Mesenchymal stem cell (in vitro differentiated cells and primary cell): Measurements from ENCODE around the gene CUL2.

Experiments
- DNase-seq: peaks from one replicate; pipeline ENCODE4 v3.0.0-alpha.2; 2013
- H2AFZ ChIP-seq: one replicate; pipeline ENCODE4 v1.6.1; 2013; ENCODE audit warnings: low read depth, mild to moderate bottlenecking, control low read depth, inconsistent platforms, low read length, moderate library complexity
- H2AK5ac ChIP-seq: 2 replicates; pipeline ENCODE4 v1.6.1; 2013; ENCODE audit warnings: low read length, moderate library complexity, mild to moderate bottlenecking, inconsistent platforms; ENCODE audit not compliant: severe bottlenecking
- H2BK120ac ChIP-seq: one replicate; pipeline ENCODE4 v1.6.1; 2013; ENCODE audit warnings: low read depth, mild to moderate bottlenecking, inconsistent platforms, low read length, moderate library complexity
- H2BK12ac ChIP-seq, 2 experiments: one replicate each; pipeline ENCODE4 v1.6.1; 2013; ENCODE audit warnings: inconsistent platforms in 2 of 2, low read length in 2 of 2, mild to moderate bottlenecking in 2 of 2, moderate library complexity in 2 of 2, control low read depth in 1 of 2
- H2BK15ac ChIP-seq: one replicate; pipeline ENCODE4 v1.6.1; 2013; ENCODE audit warnings: mild to moderate bottlenecking, low read depth, inconsistent platforms; ENCODE audit not compliant: poor library complexity, severe bottlenecking
- H2BK5ac ChIP-seq: 2 replicates; pipeline ENCODE4 v1.6.1; 2013; ENCODE audit warnings: low read depth, mild to moderate bottlenecking, low read length, control low read depth, inconsistent platforms; ENCODE audit not compliant: poor library complexity, severe bottlenecking
- H3K14ac ChIP-seq, 2 experiments: one replicate each; pipeline ENCODE4 v1.6.1; 2013; ENCODE audit warnings: inconsistent platforms in 2 of 2, low read length in 2 of 2, control low read depth in 1 of 2, mild to moderate bottlenecking in 1 of 2, moderate library complexity in 1 of 2
- H3K18ac ChIP-seq, 2 experiments: one replicate each; pipeline ENCODE4 v1.6.1; 2013; ENCODE audit warnings: inconsistent platforms in 2 of 2, low read length in 2 of 2, control low read depth in 1 of 2, low read depth in 1 of 2, mild to moderate bottlenecking in 1 of 2
- H3K23ac ChIP-seq, 2 experiments: one replicate each; pipeline ENCODE4 v1.6.1; 2013; ENCODE audit warnings: inconsistent platforms in 2 of 2, low read length in 2 of 2, mild to moderate bottlenecking in 2 of 2, moderate library complexity in 2 of 2, control low read depth in 1 of 2
- H3K27ac ChIP-seq: 2 replicates; pipeline ENCODE4 v1.5.1; 2013; ENCODE audit warnings: mild to moderate bottlenecking, moderate library complexity, low read length, control low read depth, inconsistent platforms; ENCODE audit not compliant: poor library complexity, severe bottlenecking
- H3K27me3 ChIP-seq, 2 experiments: 2 replicates each; pipeline versions ENCODE4 v1.6.1 to v1.7.0; 2013; ENCODE audit warnings: low read length in 2 of 2, mild to moderate bottlenecking in 2 of 2, moderate library complexity in 2 of 2, control low read depth in 1 of 2, inconsistent platforms in 1 of 2; ENCODE audit not compliant: control insufficient read depth in 1 of 2, insufficient read depth in 1 of 2
- H3K36me3 ChIP-seq, 2 experiments: 2 replicates each; pipeline versions ENCODE4 v1.6.1 to v1.7.0; 2013; ENCODE audit warnings: low read length in 2 of 2, control low read depth in 1 of 2, inconsistent platforms in 1 of 2, low read depth in 1 of 2, mild to moderate bottlenecking in 1 of 2; ENCODE audit not compliant: insufficient read depth in 2 of 2, control insufficient read depth in 1 of 2
- H3K4ac ChIP-seq, 2 experiments: one replicate each; pipeline ENCODE4 v1.6.1; 2013; ENCODE audit warnings: inconsistent platforms in 2 of 2, low read length in 2 of 2, mild to moderate bottlenecking in 2 of 2, moderate library complexity in 2 of 2, control low read depth in 1 of 2, low read depth in 1 of 2
- H3K4me1 ChIP-seq: 2 replicates; pipeline ENCODE4 v1.6.1; 2013; ENCODE audit warnings: low read depth, low read length, control low read depth; ENCODE audit not compliant: control insufficient read depth, insufficient read depth
- H3K4me2 ChIP-seq: 2 replicates; pipeline ENCODE4 v1.6.1; 2013; ENCODE audit warnings: low read length, mild to moderate bottlenecking, inconsistent platforms; ENCODE audit not compliant: poor library complexity, severe bottlenecking
- H3K4me3 ChIP-seq, 2 experiments: 2 replicates each; pipeline versions ENCODE4 v1.5.1 to v1.7.0; 2013; ENCODE audit warnings: low read length in 2 of 2, mild to moderate bottlenecking in 2 of 2, control low read depth in 1 of 2, low read depth in 1 of 2; ENCODE audit not compliant: insufficient read depth in 1 of 2
- H3K79me1 ChIP-seq: replicated peaks from 2 replicates; pipeline ENCODE4 v1.6.1; 2013; ENCODE audit warnings: mild to moderate bottlenecking, control low read depth, low read length, inconsistent platforms; ENCODE audit not compliant: poor library complexity, severe bottlenecking
- H3K9ac ChIP-seq: 2 replicates; pipeline ENCODE4 v1.7.0; 2013; ENCODE audit warnings: mild to moderate bottlenecking, low read length, moderate library complexity
- H3K9me3 ChIP-seq: 2 replicates; pipeline ENCODE4 v1.7.0; 2013; ENCODE audit warnings: mild to moderate bottlenecking, low read length; ENCODE audit not compliant: control insufficient read depth
- H4K8ac ChIP-seq: one replicate; pipeline ENCODE4 v1.6.1; 2013; ENCODE audit warnings: inconsistent platforms, mild to moderate bottlenecking, low read length, moderate library complexity
- H4K91ac ChIP-seq: one replicate; pipeline ENCODE4 v1.6.1; 2013; ENCODE audit warnings: mild to moderate bottlenecking, low read length, inconsistent platforms
- WGBS: methylation state at CpG from one replicate; pipeline ENCODE4 v1.1.7; 2013; ENCODE audit warnings: mixed read lengths; 5-methylcytosine and 5-hydroxymethylcytosine counted together

CUL2 gene

DNA sequence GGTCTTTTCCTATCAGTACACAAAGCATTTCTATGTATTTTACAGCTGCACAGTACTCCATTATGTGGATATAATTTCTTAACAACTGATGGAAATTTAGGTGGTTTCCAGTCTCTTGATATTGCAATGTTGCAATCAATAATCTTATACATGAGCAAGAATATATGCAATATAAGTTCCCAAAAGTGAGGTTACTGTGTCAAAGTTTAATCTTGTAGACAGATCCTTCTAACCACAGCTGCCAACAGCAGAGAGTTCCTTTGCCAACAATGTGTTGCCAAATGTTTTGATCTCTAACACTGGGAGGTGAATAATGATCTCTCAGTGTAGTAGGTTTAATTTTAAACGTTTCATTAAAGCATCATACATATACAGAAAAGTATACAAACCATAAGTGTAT, 54.5 kb downstream of the CUL2 start:
- H2BK5ac ChIP-seq = no peak overlapping the region

DNA sequence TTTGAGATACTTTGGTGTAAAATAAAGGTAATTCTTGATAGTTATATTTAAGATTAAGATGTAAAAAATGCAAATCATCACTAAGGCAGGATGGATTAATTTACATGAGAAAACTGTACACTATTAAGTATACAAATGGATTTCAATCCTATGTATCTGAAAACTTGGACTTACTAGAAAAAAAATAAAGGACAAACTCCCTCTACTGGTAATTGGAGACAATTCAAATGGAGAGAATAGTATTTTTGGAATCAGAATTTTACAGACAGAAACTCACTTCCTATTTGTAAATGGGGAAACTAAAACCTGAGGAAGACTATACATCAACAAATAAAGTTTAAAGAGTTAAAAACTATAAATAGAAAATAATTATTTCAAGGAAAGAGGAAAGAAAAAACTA, 62.6 kb downstream of the CUL2 start:
- H2AK5ac ChIP-seq = no peak overlapping the region
- H3K79me1 ChIP-seq = peaks cover 4% of the 10 kb centered on the region
- no peak overlapping the region for H2BK5ac ChIP-seq
- no peak overlapping the region for H3K23ac ChIP-seq
- H2AFZ ChIP-seq = no peak overlapping the region
- no peak overlapping the region for H2BK12ac ChIP-seq
- H3K4me1 ChIP-seq = no peaks in the 10 kb centered on the region
- no peak overlapping the region for H3K27ac ChIP-seq
- H2BK120ac ChIP-seq = no peak overlapping the region
- H3K9ac ChIP-seq = no peak overlapping the region
- no peak overlapping the region for H3K18ac ChIP-seq
- H3K36me3 ChIP-seq = peaks cover 18 to 74% of the 10 kb centered on the region in 2 experiments
- peak; percentile 53 for DNase-seq
- no peak overlapping the region for H4K91ac ChIP-seq
- H2BK15ac ChIP-seq = no peak overlapping the region
- H3K4ac ChIP-seq = no peak overlapping the region
- H4K8ac ChIP-seq = no peak overlapping the region
- H3K4me2 ChIP-seq = no peak overlapping the region
- no peaks in the 10 kb centered on the region for H3K9me3 ChIP-seq
- no peaks in the 10 kb centered on the region for H3K27me3 ChIP-seq
- no peak overlapping the region for H3K14ac ChIP-seq
- H3K4me3 ChIP-seq = no peak overlapping the region

More for the DNA sequence above, 54.5 kb downstream of the CUL2 start:
- H3K23ac ChIP-seq = no peak overlapping the region
- no peak overlapping the region for H3K4ac ChIP-seq
- peaks cover 3% of the 10 kb centered on the region for H3K4me1 ChIP-seq
- no peak overlapping the region for H2BK12ac ChIP-seq
- no peak overlapping the region for H2BK15ac ChIP-seq
- no peak overlapping the region for H2AK5ac ChIP-seq
- no peak overlapping the region for H3K9ac ChIP-seq
- H3K4me3 ChIP-seq = no peak overlapping the region
- no peak overlapping the region for H2AFZ ChIP-seq
- H3K14ac ChIP-seq = no peak overlapping the region
- no peak overlapping the region for H4K91ac ChIP-seq
- no peaks in the 10 kb centered on the region for H3K27me3 ChIP-seq
- WGBS = 100% methylated on average over 1 of the region's 1 CpG
- no peak overlapping the region for H2BK120ac ChIP-seq
- no peak overlapping the region for H4K8ac ChIP-seq
- DNase-seq = no peak
- no peak overlapping the region for H3K18ac ChIP-seq
- H3K27ac ChIP-seq = no peak overlapping the region
- H3K9me3 ChIP-seq = no peaks in the 10 kb centered on the region
- H3K79me1 ChIP-seq = peaks cover 10% of the 10 kb centered on the region
- H3K4me2 ChIP-seq = no peak overlapping the region
- peaks cover 15 to 69% of the 10 kb centered on the region in 2 experiments for H3K36me3 ChIP-seq

DNA sequence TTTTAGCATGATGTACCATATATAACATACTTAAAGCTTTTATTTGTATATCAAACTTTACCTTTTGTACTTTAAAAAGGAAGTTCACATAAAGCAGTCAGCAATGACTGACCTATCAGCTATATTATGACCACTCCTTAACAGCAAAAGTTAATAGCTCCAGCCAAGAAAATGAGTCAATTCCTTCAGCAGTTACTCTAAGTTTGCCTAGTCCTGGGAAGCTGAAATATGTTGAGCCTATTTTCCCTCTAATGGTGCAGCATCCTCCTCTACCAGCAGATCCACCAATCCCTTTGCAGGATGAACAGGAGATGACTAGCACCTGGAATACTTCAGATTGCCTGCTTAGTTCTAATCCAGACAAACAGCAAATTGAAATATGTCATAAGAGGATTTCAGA, 64.2 kb downstream of the CUL2 start:
- H2AFZ ChIP-seq = no peak overlapping the region

GRCh38 chr10:35020481-35020880, 69.7 kb downstream of the CUL2 start:
- Histone ChIP-seq H2AFZ (no peak overlapping the region), H2BK12ac (no peak overlapping the region), H3K27me3 (no peaks in the 10 kb centered on the region), H3K23ac (no peak overlapping the region), H3K27ac (no peak overlapping the region), H3K4me3 (no peak overlapping the region), H4K8ac (no peak overlapping the region), H3K9me3 (no peaks in the 10 kb centered on the region), H3K18ac (no peak overlapping the region), H3K14ac (no peak overlapping the region), H2AK5ac (no peak overlapping the region), H3K4me1 (peaks cover 3% of the 10 kb centered on the region), H3K9ac (no peak overlapping the region), H4K91ac (no peak overlapping the region), H2BK15ac (no peak overlapping the region), H3K79me1 (peaks cover 3% of the 10 kb centered on the region), H3K4ac (no peak overlapping the region), H3K36me3 (peaks cover 8 to 66% of the 10 kb centered on the region in 2 experiments), H2BK5ac (no peak overlapping the region), H3K4me2 (no peak overlapping the region), H2BK120ac (no peak overlapping the region)
- WGBS = 83% methylated on average over 1 of the region's 2 CpGs
- DNase-seq = no peak

More for the DNA sequence above, 64.2 kb downstream of the CUL2 start:
- Histone ChIP-seq H2BK120ac (no peak overlapping the region), H3K27me3 (no peaks in the 10 kb centered on the region), H2BK5ac (no peak overlapping the region), H3K36me3 (peaks cover 20 to 67% of the 10 kb centered on the region in 2 experiments), H3K18ac (no peak overlapping the region), H3K23ac (no peak overlapping the region), H3K9me3 (no peaks in the 10 kb centered on the region), H3K4me1 (no peaks in the 10 kb centered on the region), H3K9ac (peak overlapping the region; percentile 22), H2AK5ac (no peak overlapping the region), H3K4me2 (no peak overlapping the region), H3K79me1 (peaks cover 4% of the 10 kb centered on the region), H2BK12ac (no peak overlapping the region), H4K8ac (no peak overlapping the region), H3K4me3 (no peak overlapping the region), H2BK15ac (no peak overlapping the region), H3K4ac (no peak overlapping the region), H3K27ac (no peak overlapping the region), H3K14ac (no peak overlapping the region), H4K91ac (no peak overlapping the region)
- no peak for DNase-seq
